ENCODE data around the gene MYNN. TPM values are rescaled to one million over a fixed set of nuclear protein-coding genes. Genes with fewer than 3 reads are reported as not detected.

MYNN gene
- total and polyA plus RNA-seq, 2 donors (not counting 3 experiments of a cell fraction or from before 2014, with no cell fraction given): 7.1 to 12.7 TPM

DNA sequence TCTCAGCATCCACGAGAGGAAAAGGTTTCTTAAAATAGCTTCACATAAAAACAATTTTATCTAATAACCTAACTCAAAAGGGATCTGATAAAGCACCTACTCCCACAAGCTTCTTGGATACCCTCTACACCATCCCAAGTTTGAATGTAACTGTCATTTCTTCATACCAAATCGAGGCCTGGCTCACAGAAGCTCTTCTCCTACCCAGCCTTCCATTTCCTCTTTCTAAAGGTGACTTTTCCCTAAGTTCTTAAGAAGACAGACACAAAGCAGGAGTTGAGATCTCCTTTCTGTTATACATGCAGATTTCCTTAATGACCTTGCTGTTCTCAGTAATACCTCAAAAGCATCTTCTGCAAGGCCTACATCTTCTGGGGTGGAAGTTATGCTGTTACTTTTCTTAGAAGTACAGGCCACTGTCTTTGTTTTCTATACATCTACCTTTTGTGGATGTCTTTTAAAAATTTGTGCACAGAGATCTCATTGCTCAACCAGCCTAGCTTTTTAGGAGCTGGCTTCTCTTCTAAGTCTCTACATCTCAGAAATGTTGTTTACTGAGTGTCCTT, 36.1 kb downstream of the MYNN start:
- ChIA-PET POLR2A (interaction anchor here (0.6 kb wide), 2 partner anchors 26 to 349 kb away, joined by 3 read pairs; no protein-coding TSS in a partner anchor), CTCF (interaction anchor here (0.6 to 1.9 kb wide), 3 partner anchors 10 to 90 kb away, joined by 3 to 9 read pairs (median 5); no protein-coding TSS in a partner anchor)
- no peak overlapping the region for H2AFZ ChIP-seq (ENCODE audit: low read depth, low read length)
- no TSS peak for BruUV-seq (replicated peaks)
- H3K27me3 ChIP-seq (ENCODE audit: control insufficient read depth in 2 of 2, insufficient read depth in 2 of 2, low read length in 2 of 2): no peaks in the 10 kb centered on the region
- H4K20me1 ChIP-seq (replicated peaks; ENCODE audit: control insufficient read depth, extremely low read depth, insufficient read depth, low read length): no peaks in the 10 kb centered on the region
- no peaks in the 10 kb centered on the region for H3K36me3 ChIP-seq (ENCODE audit: control insufficient read depth in 2 of 2, extremely low read depth in 1 of 2, insufficient read depth in 2 of 2, low read length in 2 of 2)
- no peak overlapping the region for H3K9ac ChIP-seq (replicated peaks; ENCODE audit: extremely low read depth, insufficient read depth, low read length)
- DNase-seq (ENCODE audit: low read depth, low spot score): no peak
- no peaks in the 10 kb centered on the region for H3K79me2 ChIP-seq (ENCODE audit: control insufficient read depth, insufficient read depth, low read length)
- H3K4me2 ChIP-seq (ENCODE audit: insufficient read depth, low read length): no peak overlapping the region
- no peaks in the 10 kb centered on the region for H3K9me1 ChIP-seq (replicated peaks; ENCODE audit: control insufficient read depth, extremely low read depth, insufficient read depth, low read length)
- no peak overlapping the region for H3K27ac ChIP-seq (ENCODE audit: insufficient read depth, low read depth, low read length)
- peaks cover 15% of the 10 kb centered on the region for H3K4me1 ChIP-seq (ENCODE audit: control insufficient read depth, extremely low read depth, insufficient read depth, low read length)
- FAIRE-seq: no peak
- dilution Hi-C loops (cut with MboI; ENCODE audit: extremely low pct_ligation_motif_present, low sequenced_read_pairs): no loop called here
- no peak overlapping the region for H3K4me3 ChIP-seq (replicated peaks in 1 of 3; ENCODE audit: insufficient read depth in 1 of 3, low read depth in 1 of 3, low read length in 3 of 3)
- TF ChIP-seq EZH2 (IDR thresholded peaks at IDR 0.05; ENCODE audit: borderline replicate concordance, low read depth, low read length, severe bottlenecking): no peak
- no peak for TF ChIP-seq POLR2AphosphoS5 (IDR thresholded peaks at IDR 0.05; ENCODE audit: insufficient read depth, low read depth, low read length)
- TF ChIP-seq MYC (IDR thresholded peaks at IDR 0.05; ENCODE audit: low read depth, low read length): no peak
- intact Hi-C loops (cut with micrococcal nuclease): no loop called here
- no peaks in the 10 kb centered on the region for H3K9me3 ChIP-seq (replicated peaks; ENCODE audit: control insufficient read depth, insufficient read depth, low read length)

DNA sequence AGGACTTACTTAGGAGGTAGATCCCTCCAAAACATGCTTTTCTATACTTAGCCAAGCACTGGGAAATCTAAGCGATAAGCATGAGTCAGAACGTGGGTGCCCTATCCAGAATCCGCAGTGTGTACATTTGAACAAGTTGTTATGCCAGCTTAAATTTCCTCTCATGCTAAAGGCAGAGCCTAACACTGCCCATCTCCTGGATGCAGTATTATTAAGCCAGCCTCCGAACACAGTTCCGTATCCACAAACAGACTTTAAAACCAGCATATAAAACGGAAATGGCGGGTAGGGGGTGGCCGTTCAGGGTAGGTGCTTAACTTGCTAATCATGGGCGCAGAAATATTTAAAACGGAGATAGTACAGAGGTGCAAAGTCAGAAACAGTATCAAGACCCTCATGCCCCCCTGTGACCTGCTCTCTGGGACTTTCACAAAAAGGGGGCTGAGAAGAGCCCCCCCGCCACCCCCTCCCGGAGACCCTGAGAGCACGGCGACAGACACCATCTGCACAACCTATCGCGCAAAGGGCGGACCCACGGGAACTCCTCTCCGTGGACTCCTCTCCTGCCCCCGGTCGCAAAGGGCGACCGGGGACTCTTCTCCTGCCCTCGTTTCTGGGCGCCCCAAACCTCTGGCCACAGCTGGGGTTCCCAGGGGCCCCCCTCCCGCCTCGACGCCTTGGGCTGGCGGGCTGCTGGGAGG, 38.6 kb downstream of the MYNN start:
- peak overlapping the region; percentile 22 for H3K9ac ChIP-seq (replicated peaks; ENCODE audit: extremely low read depth, insufficient read depth, low read length)
- H3K4me2 ChIP-seq (ENCODE audit: insufficient read depth, low read length): peak overlapping the region; percentile 74
- H3K9me3 ChIP-seq (replicated peaks; ENCODE audit: control insufficient read depth, insufficient read depth, low read length): peaks cover 4% of the 10 kb centered on the region
- ChIA-PET CTCF (interaction anchor here (1.3 to 1.8 kb wide), 2 partner anchors 12 to 14 kb away, joined by 3 to 5 read pairs; no protein-coding TSS in a partner anchor), POLR2A (no interaction called here)
- no peaks in the 10 kb centered on the region for H3K9me1 ChIP-seq (replicated peaks; ENCODE audit: control insufficient read depth, extremely low read depth, insufficient read depth, low read length)
- no TSS peak for BruUV-seq (replicated peaks)
- H3K27ac ChIP-seq (ENCODE audit: insufficient read depth, low read depth, low read length): no peak overlapping the region
- H2AFZ ChIP-seq (ENCODE audit: low read depth, low read length): peak overlapping the region; percentile 95
- dilution Hi-C loops (cut with MboI; ENCODE audit: extremely low pct_ligation_motif_present, low sequenced_read_pairs) (no loop called here), intact Hi-C loops (cut with micrococcal nuclease) (loop anchor here (1.0 to 2.0 kb wide), 2 partner anchors 39 to 155 kb away; partner anchors contain the start of genes MYNN and SEC62)
- DNase-seq (ENCODE audit: low read depth, low spot score): peak; percentile 45
- peak overlapping the region; percentile 11 to 48 (median 44) for H3K4me3 ChIP-seq (replicated peaks in 1 of 3; ENCODE audit: insufficient read depth in 1 of 3, low read depth in 1 of 3, low read length in 3 of 3)
- H3K79me2 ChIP-seq (ENCODE audit: control insufficient read depth, insufficient read depth, low read length): no peaks in the 10 kb centered on the region
- H4K20me1 ChIP-seq (replicated peaks; ENCODE audit: control insufficient read depth, extremely low read depth, insufficient read depth, low read length): no peaks in the 10 kb centered on the region
- H3K27me3 ChIP-seq (ENCODE audit: control insufficient read depth in 2 of 2, insufficient read depth in 2 of 2, low read length in 2 of 2): no peaks in the 10 kb centered on the region
- no peak for FAIRE-seq
- no peaks in the 10 kb centered on the region for H3K36me3 ChIP-seq (ENCODE audit: control insufficient read depth in 2 of 2, extremely low read depth in 1 of 2, insufficient read depth in 2 of 2, low read length in 2 of 2)
- H3K4me1 ChIP-seq (ENCODE audit: control insufficient read depth, extremely low read depth, insufficient read depth, low read length): peaks cover 15% of the 10 kb centered on the region
- TF ChIP-seq MAX (IDR thresholded peaks at IDR 0.05; ENCODE audit: insufficient read depth, insufficient read length): no peak
- TF ChIP-seq EZH2 (IDR thresholded peaks at IDR 0.05; ENCODE audit: borderline replicate concordance, low read depth, low read length, severe bottlenecking): no peak
- TF ChIP-seq JUN (IDR thresholded peaks at IDR 0.05; ENCODE audit: borderline replicate concordance, insufficient read depth, insufficient read length, low read depth): no peak
- TF ChIP-seq FOS (IDR thresholded peaks at IDR 0.05; ENCODE audit: borderline replicate concordance, insufficient read depth, low read length): no peak
- no peak for TF ChIP-seq MYC (IDR thresholded peaks at IDR 0.05; ENCODE audit: low read depth, low read length)
- TF ChIP-seq, protein P1, sequence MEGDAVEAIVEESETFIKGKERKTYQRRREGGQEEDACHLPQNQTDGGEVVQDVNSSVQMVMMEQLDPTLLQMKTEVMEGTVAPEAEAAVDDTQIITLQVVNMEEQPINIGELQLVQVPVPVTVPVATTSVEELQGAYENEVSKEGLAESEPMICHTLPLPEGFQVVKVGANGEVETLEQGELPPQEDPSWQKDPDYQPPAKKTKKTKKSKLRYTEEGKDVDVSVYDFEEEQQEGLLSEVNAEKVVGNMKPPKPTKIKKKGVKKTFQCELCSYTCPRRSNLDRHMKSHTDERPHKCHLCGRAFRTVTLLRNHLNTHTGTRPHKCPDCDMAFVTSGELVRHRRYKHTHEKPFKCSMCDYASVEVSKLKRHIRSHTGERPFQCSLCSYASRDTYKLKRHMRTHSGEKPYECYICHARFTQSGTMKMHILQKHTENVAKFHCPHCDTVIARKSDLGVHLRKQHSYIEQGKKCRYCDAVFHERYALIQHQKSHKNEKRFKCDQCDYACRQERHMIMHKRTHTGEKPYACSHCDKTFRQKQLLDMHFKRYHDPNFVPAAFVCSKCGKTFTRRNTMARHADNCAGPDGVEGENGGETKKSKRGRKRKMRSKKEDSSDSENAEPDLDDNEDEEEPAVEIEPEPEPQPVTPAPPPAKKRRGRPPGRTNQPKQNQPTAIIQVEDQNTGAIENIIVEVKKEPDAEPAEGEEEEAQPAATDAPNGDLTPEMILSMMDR (IDR thresholded peaks at IDR 0.05; ENCODE audit: extremely low read depth in 1 of 2, insufficient read depth in 1 of 2, low read depth in 1 of 2, low read length in 2 of 2): no peak
- no peak for TF ChIP-seq GATA2 (IDR thresholded peaks at IDR 0.05; ENCODE audit: insufficient read depth, insufficient read length, low read depth, low read length)
- no peak for TF ChIP-seq POLR2AphosphoS5 (IDR thresholded peaks at IDR 0.05; ENCODE audit: insufficient read depth, low read depth, low read length)
- no peak for TF ChIP-seq POLR2A (IDR thresholded peaks at IDR 0.05; ENCODE audit: low read depth, low read length)

All from endothelial cell of umbilical vein (primary cell).